HCT116 (cell line): ENCODE data around the gene ENO2.

Experiments used
- CTCF ChIP-seq, 3 experiments: fragments of 200-600 bp in 1 of 3; sonication (generic) in 1 of 3; IDR thresholded peaks in 2 of 3; conservative IDR thresholded peaks in 1 of 3; 2 replicates each; pipeline ENCODE4 v1.5.1; 2012 to 2017; ENCODE audit warnings: low read depth in 2 of 3, low read length in 2 of 3, antibody characterized with exemption in 1 of 3, borderline replicate concordance in 1 of 3, control low read depth in 1 of 3, mild to moderate bottlenecking in 1 of 3, mixed read lengths in 1 of 3, mixed run types in 1 of 3, moderate library complexity in 1 of 3; ENCODE audit not compliant: insufficient read depth in 1 of 3
- POLR2AphosphoS5 ChIP-seq: IDR thresholded peaks from 2 replicates; pipeline ENCODE4 v1.6.1; 2011; ENCODE audit warnings: mild to moderate bottlenecking, low read depth, low read length, moderate library complexity
- ZNF274 ChIP-seq: fragments of 200-500 bp; sonication (Bioruptor generic); IDR thresholded peaks from 2 replicates; pipeline ENCODE4 v1.6.1; 2014; ENCODE audit warnings: mild to moderate bottlenecking, low read depth, low read length, inconsistent platforms

GRCh38 chr12:6896846-6897435 lies 17.4 kb upstream of the ENO2 start:
- no peak for TF ChIP-seq CTCF (IDR thresholded peaks at IDR 0.05 in 2 of 3, conservative IDR thresholded peaks at IDR 0.05 in 1 of 3; ENCODE audit: borderline replicate concordance in 1 of 3, insufficient read depth in 1 of 3, low read depth in 2 of 3, low read length in 2 of 3)
- TF ChIP-seq ZNF274, result no peak
- TF ChIP-seq POLR2AphosphoS5, result no peak
